ENCODE data around the gene SERINC5.

SERINC5 gene

DNA sequence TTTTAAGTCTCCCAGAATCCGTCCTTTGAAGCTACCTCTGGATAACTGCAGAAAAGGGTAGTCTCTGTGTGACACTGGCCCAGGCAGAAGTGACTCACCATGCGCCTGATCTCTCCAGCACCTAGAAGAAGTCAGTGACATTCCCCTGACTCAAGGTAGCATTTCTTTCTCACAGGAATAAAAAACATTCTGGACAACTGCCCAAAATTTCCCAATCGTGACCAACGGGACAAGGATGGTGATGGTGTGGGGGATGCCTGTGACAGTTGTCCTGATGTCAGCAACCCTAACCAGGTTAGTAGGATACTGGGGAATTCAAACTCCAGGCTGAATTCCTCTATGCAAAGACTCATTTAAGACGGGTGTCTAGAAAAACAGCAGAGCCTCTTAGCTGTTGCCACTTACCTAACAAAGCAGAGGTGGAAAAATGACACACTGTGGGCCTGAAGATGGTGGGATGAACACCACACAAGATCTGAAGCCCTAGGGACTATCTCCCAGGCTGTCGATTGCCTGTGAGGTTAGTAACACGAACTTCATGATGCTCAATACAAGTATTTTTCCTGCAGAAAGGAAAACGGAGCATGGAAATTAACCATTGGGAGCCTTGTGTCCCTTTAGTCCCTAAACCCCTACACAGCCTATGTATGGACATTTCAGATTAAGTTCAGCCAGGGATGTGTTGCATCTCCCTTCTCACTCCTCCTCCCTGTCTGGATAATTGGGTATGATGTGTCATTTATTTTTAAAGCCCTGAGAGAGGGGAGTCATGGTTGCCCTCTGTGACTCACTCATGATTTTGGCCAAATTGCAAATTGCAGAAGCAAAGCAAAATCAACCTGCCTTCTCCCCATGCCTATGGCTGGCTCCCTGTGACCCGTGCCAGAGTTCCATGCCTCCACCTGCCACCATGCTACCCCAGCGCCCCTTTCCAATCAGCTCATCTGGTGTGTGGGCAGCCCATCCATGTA, 183.5 kb downstream of the SERINC5 start:
- in situ Hi-C loops (cut with HindIII; ENCODE audit: low sequenced_read_pairs), result no loop called here

DNA sequence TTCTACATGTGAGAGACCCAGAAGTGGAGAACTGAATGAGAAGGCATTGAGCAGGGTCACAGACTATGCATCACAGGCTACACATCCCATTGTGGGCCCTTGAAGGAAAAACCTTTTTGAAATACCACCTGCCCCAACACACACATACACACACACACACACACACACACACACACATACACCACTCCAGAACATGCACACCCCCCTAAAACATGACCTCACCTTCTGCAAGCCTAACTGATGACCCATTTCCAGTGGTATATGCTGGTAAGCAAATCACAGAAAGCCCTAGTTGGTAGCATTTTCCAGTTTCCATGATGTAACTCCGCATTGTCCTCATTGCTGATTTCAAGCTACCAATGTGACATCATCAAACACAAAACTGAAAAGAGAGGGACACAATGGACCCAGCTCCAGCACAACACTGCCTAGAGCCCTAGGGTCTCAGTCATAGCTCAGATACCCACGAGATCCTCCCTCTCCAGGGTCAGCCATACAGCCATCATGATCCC, 184.3 kb downstream of the SERINC5 start:
- in situ Hi-C loops (cut with HindIII; ENCODE audit: low sequenced_read_pairs), result no loop called here

DNA sequence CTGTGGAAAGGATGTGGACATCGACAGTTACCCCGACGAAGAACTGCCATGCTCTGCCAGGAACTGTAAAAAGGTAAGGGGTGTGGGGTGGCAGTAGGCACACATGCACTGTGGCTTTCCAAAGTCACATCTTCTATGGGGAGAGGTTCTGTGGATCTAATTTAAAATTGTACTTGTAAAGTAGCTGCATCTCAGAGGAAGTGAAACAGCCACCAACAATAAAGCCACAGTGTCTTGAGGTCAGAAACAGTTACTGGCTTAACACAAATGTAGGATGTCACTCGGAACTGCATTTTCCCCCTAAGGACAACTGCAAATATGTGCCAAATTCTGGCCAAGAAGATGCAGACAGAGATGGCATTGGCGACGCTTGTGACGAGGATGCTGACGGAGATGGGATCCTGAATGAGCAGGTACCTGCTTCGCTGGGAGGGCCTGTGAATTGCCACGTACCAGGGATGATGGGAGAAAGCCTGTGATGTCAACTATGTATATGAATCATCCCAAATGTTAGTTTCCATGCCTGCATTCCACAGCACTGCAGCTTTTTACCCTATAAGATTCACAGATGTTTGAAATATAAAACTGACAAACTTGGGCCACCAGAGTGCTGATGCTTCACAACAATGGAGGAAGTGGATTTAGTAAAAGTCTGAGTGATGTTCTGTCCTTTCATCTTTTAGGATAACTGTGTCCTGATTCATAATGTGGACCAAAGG, 185.4 kb downstream of the SERINC5 start:
- in situ Hi-C loops (cut with HindIII; ENCODE audit: low sequenced_read_pairs), result no loop called here

DNA sequence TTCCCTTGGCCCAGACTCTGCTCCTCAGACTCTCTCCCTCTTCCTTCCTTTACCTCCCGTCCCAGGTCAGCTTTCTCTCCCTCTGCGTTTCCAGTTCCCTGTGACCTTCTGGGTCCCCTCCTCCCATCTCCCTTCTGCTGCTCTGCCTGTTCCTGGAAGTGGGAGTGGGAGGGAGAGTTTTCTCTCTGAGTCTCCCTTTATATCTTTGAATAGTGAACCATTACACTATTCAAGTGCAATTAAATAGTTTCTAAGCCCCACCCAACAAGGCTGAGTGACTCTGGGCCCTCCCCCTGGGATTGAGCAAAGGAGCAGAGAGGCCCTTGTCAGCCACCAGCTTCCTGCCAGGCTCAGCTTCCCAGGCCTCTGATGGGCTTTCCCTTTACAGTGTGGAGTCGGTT, 185.9 kb downstream of the SERINC5 start:
- in situ Hi-C loops (cut with HindIII; ENCODE audit: low sequenced_read_pairs), result no loop called here

DNA sequence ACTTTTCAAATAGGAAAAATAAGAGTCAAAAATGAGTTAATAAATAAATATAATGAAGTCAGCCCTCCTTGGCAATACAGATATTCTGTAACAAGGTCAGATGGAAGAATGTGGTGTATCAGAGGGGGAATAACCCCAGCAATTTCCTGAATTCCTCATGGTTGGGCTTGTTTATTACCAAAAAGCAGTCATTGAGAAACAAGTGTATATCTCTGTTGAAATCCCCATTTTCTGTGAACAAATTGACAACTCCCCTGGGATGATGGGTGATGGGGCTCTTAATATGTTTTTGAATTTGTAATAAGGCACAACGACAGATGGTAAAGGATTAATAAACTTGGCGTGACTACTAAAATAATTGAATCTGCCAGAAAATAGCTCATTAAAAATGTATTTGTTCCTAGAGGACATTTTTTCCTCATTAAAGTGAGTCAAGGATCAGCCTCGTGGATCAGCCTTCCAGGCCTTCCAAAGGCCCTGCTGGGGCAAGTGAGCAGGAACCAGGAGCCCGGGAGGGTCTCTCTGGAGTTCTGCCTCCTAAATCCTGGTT, 186.5 kb downstream of the SERINC5 start:
- in situ Hi-C loops (cut with HindIII; ENCODE audit: low sequenced_read_pairs), result no loop called here

DNA sequence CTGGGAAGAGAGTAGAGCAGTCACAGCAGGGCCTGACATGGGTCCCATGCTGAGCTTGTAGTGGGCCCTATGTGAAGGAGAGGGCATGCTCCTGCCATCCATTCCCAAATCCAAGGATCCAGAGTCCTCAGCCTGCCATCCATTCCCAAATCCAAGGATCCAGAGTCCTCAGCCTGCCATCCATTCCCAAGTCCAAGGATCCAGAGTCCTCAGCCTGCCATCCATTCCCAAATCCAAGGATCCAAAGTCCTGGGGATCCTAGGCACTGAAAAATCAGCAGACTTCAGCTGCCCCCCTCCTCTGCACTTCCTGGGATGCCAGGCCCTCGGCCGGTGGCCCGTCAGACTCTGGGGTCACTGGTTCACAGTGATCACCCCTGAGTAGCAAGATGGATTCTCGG, 187.1 kb downstream of the SERINC5 start:
- in situ Hi-C loops (cut with HindIII; ENCODE audit: low sequenced_read_pairs), result no loop called here

DNA sequence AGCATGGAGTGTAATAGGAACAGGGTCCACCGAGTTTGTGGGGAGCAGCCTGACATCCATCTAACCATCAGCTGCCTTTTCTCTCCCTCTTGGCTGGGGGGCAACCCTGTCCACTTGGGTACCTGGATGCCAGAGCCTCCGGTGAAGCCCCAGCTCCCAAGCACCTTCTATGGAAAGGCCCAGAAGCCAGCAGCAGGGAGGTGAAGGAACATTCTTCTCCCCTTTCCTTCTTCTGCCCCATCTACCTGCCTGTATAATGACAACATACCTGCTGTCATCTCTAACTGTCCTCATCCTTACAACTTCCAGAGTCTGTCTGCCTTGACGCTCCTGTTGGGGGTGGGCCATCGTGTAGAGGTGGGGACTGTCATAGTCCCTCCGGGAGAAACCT, 187.6 kb downstream of the SERINC5 start:
- in situ Hi-C loops (cut with HindIII; ENCODE audit: low sequenced_read_pairs), result no loop called here

DNA sequence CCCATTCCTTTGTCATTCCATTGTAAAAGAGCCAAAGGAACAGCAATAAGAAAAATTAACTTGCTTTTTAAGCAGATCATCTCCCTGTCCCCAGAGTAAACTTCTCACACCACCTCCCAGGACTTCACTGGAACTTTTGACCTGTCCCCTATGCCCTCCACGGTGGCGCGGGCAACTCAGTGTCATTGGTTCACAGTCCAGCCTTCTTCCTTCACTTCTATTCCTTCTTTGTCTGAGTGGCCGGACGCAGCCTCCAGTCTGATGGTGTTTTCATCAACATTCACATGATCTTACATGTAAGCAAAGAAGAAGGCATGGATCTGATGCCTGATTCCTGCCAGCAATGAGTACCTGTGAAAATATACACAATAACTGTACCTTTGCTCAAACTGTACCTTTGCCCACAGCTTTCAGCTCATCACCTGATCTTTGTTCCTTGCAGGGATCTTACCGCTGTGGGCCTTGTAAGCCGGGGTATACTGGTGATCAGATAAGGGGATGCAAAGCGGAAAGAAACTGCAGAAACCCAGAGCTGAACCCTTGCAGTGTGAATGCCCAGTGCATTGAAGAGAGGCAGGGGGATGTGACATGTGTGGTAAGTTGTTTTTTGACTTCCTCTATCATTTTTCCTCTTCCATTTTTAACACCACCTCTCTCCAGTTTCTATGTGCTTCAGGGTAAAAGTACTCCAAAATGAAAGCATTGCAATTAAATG, 188.2 kb downstream of the SERINC5 start:
- in situ Hi-C loops (cut with HindIII; ENCODE audit: low sequenced_read_pairs), result no loop called here

DNA sequence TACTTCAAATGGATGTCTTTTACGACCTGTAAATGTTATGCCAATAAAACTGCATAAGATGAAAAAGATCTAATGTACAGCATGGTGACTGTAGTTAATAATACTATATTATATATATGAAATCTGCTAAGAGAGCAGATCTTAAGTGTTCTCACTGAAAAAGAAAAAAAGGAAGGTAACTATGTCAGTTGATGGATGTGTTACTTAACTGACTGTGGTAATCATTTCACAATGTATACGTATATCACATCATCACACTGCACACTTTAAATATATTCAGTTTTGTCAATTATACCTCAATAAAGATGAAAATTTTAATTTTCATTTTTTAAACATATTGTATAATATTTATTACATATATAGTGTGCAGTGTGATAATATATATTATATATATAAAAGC, 188.8 kb downstream of the SERINC5 start:
- in situ Hi-C loops (cut with HindIII; ENCODE audit: low sequenced_read_pairs), result no loop called here

DNA sequence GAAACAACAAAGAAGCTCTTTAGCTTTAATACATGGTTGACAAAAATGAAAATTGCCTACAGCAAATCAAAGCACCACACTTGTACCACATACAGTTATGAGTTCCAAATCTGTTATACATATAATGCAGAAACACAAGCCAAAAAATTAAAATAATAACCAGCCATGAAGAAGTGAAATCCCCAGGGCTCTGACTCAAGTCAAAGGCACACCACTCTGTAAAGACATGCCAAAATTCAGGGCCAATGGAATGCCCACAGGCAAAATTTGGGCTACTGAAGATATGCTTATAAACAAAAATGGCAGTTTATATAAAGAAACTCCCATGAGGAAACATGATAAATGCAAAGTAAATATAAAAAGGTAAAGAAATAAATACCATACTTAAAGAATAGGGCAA, 191.7 kb downstream of the SERINC5 start:
- in situ Hi-C loops (cut with HindIII; ENCODE audit: low sequenced_read_pairs), result no loop called here
